Stimulated activated CD8-positive, alpha-beta memory T cell treated with anti-CD3 and anti-CD28 coated beads, Interleukin-12 subunit alpha, Interleukin-12 subunit beta, amount 100 ng/mL, for 4 hours (primary cell): Measurements from ENCODE around the gene FSIP1.

Experiments
- DNase-seq: peaks from one replicate; pipeline ENCODE4 v3.0.0-alpha.2; 2020; ENCODE audit warnings: low read depth

The FSIP1 gene

DNA sequence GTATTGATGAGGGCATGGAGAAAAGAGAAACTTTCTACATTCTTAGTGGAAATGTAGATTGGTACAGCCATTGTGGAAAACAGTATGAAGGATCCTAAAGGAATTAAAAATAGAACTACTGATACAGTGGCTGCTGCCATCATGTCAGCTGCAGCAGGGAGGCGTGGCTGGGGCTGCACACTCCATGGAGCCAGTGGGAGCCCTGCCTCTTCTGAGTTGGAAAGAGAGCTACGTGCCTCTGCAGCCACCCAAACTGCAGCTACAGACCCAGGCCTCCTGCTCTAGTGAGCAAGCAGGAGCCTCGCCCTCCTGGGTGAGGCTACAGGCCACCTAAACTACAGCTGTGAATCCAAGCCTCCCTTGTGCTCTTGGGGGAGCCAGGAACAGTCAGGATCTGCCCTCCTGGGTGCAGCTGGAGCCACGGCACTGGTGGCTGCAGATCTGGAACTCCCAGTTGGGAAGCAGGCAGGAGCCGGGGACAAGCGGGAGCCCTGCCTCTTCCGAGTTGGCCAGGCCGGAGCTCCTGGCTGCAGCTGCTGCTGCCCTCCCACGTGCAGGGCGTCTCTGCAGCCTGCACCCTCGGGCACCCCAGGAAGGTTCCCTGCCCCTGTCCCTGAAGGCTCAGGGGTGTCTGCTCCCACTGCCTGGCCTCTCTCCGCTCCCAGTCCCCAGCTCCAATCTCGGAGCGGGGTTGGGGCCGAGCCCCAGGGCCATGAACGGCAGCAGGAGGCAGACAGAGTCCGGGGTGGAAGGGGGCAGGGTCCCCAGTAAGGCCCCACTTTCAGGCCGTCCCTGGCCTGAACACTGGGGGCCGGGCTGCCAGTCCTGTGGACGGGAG is 137.3 kb downstream of the FSIP1 start:
- DNase-seq, result no peak

DNA sequence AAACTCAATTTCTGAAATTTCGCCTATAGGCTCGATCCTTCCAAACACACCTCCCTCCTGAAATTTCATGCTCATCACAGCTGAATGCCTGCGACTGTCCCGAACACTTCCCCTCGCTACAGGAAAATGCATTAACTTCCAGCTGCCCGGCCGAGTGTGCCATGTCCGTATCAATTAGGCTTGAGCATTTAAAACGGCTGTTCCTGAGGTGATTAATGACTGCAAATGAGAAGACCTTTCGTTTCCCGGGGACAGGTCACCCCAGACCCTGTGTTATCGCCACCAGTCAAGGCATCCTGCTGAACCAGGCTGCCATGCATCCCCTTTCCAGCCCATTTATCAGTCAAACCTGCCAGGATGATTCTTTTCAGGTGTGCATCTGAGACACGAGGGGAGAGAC is 138.5 kb downstream of the FSIP1 start:
- no peak for DNase-seq

DNA sequence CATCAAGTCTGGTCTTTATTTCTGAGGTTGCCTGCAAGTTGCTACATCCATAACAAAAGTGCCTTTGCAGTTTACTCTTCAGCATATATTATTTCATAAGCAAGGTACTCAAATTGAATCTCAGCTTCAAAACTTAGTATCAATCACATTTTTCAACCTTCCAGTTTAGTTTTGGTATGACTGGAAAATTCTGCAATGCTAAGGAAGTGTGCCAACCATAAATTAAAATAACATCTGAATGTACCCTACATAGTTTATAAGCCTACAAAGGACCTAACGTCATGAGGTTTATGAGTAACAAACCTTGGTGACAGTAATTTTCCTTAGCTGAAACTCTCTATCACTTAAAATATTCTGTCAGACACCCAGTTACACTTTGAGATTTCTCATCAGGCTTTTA is 138.9 kb downstream of the FSIP1 start:
- DNase-seq, result no peak

DNA sequence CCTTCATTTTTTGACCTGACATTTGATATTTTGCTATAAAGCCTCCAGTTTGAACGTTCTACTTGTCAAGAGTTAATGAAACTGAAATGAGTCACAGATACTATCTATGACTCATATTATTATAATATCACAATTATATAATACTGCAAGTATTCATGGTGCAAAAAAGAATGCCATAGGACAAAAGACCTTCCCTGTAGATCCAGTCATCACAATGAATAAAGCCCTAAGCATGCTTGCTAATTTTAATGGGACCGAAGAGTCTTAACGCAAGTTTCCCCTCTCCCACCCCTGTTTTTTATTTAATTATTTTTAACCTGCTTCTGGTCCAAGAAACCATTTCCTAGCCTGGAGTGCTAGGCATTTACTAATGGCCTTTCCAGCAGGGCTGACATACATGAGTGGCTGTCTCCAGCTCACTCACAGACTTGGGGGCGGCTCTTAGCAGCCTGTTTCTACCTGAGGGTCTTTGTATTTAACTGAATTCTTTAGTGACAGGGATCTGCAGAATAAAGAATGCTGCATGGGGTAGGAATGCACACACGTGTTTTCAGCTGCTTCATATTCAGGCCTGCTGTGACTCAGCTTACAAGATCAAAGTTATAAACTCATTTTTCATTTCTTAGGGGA is 140.5 kb downstream of the FSIP1 start:
- no peak for DNase-seq

DNA sequence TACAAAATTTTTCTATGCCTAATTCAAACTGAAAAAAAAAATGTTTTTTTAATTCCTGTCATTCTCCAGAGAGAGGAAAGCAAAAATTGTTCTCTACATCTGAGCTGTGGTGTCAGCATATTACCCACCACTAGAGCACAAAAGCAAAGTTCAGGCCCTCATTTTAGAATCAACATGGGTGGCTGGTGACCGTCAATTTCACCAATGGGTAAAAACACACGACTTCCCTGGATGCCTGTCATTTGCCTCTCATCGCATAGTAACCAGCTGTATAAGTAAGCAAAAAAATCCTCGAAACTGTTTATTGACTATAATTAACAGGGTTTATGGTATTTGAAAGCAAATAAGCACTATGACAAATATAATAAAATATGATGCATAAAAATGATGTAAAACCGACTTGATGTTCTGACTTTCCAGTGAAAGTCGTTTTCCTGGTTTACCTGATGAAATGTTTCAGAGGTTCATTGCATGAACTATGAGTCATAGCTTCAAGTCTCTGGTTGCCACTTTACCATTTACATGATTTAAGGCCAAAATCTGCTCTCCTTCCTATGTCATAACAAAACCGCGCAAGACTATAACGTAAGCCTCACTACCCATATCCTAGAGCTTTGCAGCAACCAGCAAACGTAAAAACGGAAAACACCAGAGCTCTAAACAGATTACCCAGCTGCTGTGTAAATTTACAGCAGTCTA is 141.3 kb downstream of the FSIP1 start:
- no peak for DNase-seq

DNA sequence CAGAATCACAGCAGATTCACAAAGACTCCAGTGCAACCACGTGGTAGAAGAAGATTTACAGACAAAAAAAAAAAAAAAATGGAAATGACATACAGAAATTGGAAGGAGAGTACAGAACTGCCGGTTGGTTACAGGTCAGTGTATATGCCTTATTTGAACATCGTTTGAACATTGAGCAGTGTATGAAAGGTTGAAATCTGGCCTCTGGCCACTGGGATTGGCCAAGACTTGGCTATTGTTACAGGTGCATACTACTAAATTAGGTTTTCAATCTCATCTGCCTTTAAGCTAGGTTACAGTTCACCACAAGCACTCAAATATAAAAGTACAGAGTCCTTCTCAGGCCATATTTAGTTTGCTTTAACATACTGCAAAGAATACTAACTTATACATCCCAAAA is 142.0 kb downstream of the FSIP1 start:
- no peak for DNase-seq

DNA sequence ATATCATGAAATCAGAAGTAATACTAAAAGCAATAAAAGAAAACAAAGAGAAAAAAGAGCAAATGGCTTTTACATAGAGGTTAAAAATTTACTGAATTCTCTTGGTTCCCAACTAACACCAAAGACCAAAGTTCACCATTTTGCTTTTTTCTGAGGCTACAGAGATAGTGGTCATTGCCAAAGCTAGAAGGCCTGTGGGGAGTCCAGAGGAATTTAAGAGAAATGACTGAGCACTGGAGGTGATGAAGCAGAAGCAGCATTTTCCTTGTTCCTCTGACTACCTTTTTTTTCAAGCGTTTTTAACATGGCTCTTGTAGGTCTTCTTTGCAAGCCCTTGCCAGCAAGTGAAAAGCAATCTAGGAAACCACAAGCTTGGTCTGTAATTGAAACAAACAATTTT is 143.6 kb downstream of the FSIP1 start:
- no peak for DNase-seq

DNA sequence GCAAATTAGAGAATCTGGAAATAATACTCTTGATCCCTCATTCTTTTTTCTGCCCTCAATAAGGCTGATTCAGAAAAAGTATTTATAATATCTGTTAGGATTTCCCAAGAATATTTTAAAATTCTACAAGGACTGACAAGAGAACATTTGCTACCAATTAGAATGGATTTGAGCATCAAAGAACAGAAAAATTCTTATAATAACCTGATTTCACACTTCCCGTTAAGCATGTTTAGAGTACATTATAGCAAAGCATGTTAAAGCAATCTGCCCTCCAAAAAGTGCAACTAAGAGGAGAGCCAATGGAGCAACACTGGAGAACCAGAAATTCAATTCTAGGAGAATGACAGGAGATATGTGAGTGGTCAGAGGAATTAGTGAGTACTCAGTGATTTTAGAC is 144.6 kb downstream of the FSIP1 start:
- no peak for DNase-seq

DNA sequence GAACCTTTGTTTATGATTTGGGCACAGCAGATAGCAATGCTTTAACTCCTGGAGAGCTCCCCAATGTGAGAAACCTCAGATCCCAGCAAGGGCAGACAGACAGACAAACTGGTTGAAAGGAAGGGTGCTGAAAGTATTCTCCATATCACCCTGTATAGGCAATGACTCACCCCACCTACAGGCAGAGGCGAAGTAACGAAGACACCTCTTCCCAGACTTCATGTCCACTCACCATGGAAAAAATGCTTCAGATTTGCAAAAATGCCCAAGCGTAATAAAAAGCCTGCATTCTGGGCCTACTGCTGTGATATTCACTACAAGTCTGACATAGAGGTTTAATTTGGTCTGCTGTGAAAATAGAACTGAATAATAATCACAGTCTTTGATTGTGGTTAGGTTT is 151.3 kb downstream of the FSIP1 start:
- DNase-seq, result no peak

DNA sequence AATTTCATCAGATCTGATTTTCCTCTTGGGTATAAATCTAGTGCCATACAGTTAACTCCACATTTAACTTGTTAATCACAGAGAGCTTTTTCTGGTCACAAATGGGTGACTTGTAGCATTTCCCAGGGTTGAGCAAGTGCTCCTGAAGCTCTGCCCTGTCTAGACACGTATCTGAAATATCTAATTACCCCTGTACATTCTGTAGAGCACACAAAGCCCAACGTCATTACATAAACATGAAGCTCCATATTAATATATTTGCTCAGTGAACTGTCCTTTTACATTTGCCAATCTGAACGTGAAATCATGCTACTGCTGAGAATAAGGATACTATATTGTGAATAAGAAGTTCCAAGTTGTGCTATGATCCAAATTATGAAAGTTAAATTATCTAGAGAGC is 152.7 kb downstream of the FSIP1 start:
- DNase-seq, result no peak

DNA sequence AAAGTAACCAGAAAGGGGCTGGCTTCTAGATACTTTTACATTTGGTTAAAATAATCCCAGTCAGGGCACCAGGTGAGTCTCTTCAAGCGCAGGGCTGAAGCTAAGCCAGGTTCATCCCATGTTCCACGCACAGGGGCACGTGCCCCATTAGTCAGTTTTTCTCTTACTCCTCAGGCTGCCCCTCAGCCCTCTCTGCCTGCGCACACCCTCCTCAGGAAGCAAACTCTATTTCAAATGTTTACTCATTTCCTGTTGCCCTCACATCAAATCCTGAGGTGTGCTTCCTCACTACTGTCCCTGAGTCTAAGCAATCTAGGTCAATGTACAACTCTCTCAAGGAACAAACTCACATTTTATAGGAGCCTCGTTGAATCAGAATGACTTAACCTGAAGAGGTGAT is 153.3 kb downstream of the FSIP1 start:
- peak; percentile 52 for DNase-seq

DNA sequence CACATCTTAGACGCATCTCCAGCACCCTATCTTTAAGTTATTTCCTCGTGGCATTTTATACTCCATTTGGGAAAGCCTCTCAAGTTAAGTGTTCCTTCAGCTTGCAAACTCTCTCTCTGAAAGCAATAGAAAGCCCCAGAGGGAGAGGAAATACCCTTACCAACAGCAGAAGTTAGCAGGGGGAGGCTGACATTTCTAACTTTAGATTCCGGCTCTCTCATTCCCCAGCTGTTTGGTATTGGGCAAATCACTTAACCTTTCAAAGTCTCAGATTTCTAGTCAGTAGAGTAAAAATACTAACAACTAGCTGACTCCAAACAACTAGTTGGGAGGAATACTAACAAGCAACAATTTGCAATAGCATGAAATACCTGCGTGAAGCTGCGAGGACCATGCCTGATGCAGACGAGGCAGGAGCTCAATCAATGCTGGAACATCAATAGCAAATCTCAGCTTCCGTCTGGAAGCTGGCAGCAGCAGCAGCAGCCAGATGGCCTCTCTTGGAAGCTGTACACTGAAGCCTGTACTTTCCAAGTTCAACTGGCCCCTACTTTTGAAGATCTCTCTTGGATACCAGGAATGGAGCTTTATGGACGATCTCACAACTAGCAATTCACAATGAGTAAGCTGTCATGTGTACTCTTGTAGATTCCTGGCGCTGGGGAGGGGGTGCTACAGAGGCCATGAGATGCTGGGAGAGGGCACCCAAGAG is 153.9 kb downstream of the FSIP1 start:
- DNase-seq, result no peak

DNA sequence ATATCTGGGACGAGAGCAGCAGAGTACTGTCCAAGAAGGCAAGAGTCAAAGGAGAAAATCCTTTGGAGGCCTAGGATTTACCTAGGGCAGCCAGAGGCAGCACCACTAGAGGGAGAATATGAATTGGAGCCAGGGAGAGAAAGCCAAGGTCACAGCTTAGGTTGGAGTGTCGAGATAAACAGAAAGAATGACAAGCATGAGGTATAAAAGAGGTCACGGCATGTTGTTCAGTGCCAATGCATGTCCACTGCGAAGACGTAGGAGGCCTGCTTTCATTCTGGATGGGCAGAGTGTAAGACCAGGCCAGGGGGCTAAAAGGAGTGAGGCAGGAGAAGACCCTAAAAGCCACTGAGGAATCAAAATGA is 154.5 kb downstream of the FSIP1 start:
- no peak for DNase-seq

DNA sequence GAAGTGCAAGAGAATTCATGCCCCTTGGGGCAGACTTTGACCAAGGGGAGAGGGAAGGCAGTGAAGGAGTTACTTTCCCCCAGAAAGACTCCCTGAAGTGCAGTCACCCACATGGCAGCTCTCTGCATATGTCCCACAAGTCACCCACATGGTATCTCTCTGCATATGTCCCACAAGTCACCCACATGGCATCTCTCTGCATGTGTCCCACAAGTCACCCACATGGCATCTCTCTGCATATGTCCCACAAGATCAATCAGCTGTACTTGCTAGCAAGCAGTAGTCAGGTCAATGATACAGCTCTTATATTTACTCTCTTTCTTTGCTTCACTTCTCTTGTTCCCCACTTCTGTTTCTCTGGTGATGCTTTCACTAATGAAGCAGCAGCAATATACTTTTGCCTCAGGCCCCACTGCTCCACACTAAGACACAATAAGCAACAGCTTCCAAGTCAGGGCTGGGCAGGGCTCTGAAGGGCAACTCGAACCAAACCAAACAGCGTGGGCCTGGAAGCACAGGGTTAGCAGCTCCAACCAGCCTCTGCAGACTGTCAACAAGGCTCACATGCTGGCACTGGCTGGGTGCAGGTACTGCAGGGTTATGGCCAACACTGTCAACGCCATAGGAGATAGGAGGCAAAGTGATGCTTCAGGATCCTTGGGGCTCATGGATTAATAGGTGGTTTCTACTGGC is 155.0 kb downstream of the FSIP1 start:
- DNase-seq, result no peak

DNA sequence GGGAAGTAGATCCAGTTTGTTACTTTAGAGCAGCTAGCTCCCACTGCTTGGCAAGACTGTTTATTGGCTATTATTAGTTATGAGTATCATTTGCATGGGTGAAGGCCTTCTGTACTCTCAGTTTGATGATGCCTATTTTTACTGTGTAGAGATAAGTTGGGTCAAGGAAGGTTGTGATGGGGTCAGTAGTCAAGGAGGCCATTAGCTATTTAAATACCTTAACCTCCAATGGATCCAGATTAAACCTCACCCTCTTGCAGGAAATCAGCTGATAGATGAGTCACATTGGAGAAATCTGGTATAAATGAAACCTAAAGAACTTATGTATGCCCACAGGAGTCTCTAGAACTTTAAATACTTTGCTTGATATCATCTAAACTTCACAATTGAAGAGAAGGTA is 156.8 kb downstream of the FSIP1 start:
- no peak for DNase-seq

DNA sequence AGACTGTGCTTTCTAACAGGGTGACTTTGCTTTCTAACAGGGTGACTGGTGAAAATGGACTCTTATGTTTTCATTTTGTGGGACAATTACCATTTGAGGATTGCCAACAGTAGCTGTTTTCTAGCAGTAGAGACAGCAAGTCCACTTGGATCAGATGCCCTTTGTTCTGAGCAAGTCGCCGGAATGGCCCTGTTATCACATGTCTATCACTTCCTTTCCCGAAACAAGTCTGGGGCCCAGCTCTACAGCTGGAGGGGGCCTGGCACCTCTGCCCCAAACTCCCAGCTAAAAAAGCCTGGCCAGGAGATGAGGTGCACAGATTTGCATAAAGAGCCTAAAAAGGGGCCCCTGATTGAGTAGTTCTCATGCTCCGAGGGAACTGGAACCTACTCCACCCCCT is 157.2 kb downstream of the FSIP1 start:
- DNase-seq, result no peak

DNA sequence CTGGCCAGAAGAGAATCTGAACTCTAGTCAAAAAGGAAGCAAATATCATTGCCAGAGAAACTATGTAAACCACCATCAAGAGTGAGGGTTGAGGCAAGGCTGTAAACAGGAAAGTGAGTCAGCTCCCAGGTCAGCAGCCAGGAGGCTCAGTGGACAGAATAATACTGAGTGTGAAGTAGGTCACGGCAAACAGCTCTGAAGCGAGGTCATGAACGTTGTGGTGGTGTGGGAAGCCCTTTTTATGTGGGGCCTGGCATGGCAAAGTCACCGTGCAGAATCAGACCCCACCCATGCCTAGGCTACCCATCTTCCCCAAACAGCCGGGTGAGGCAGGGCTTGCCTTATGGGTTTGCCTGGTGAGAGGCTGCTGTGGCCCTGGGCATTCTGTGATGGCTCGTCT is 157.8 kb downstream of the FSIP1 start:
- DNase-seq, result peak; percentile 49

DNA sequence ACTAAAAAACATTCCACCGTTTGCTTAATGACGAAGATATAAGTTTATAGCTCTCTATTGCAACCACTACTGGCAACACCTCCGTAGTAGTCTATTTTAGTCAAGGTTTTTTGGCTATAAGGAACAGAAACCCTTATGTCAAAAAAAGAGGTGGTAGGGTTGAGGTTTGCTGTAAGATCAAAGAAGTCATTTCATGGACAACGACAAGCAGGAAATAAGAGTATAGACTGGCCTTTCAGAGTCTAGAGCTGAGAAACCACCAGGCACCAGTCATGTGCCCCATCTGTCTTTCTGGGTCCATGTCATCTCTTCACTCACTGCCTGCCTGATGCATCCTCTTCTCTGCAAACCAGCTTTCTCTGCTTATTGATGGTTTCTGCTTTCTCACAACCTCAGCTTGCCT is 159.1 kb downstream of the FSIP1 start:
- peak; percentile 26 for DNase-seq

DNA sequence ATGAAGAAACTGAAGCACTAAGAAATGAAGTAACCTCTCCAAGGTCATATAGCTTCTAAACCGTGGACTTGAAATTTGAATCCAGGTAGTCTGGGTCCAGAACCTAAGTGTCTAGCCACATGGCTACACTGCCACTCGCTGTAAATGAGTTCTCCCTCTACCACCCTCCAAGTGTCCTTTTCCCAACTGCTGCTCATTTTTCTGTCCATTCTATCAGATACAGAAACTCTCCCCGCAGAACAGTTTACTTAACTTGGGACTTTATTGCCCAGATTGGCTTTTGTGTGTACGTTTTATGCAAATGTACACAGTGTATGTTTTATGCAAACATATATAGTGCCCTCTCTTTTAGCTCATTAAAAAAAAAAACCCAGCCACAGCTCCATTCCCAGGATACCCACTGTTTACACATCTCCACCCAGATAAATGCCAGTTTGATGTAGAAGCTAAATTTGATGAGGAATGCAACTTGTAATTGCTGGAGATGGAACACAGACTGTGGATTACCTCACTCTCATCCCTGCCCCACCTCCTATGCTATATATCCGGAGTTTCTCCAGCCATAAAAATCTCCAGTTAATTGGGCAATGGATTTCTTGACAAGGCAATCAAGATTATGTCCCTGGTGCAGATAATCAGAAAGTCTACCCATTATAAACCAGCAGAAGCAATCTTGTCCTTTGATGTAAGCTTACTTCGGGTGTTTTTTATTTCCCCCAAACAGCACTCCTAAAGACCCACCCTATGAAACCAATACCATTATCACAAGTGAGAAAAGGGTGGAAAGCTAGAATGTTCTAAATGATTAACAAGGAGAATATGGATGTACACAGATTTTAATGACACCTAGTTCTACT is 159.8 kb downstream of the FSIP1 start:
- no peak for DNase-seq

DNA sequence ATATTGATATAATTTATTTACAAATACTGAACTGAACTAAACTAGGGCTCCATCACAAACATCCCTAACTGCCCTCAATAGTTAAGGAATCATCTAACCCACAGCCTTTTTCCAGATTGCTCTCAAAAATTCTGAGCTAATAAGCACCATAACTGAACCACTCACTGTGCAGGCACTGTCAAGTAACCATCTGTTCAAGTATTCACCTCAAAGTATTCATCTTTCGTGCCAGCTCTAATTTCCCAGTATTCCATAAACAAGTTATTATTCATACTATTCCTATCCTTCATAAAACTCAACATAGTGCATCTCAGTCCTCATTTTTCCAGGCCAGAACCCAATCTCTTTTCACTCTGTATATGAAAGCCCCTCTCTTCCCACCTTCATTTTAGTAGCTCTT is 160.7 kb downstream of the FSIP1 start:
- no peak for DNase-seq

DNA sequence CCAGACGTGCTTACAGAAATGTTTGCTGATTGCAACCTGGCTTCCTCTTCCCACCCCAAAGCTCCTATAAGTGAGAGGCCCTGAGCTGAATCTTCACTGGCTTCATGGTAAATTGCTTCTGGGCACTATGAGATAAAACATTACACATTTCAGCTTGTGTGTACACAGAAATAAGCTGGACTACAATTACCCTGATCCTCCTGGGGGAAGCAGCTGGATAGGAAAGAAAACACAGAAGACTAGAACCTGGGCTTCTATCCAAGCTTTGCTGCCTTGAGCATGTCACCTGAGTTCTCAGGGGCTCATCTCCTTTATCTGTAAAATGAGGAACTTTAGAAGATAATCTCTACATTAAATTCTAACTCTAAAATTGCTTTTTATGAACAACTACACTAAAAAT is 161.4 kb downstream of the FSIP1 start:
- DNase-seq, result no peak
